ENCODE measurements around the gene HNRNPUL1.

- TF ChIP-seq CTCF (conservative IDR thresholded peaks at IDR 0.05 in 1 of 2, IDR thresholded peaks at IDR 0.05 in 1 of 2; ENCODE audit: extremely low read depth in 1 of 2, insufficient read depth in 1 of 2, low read depth in 1 of 2, low read length in 2 of 2) (no peak), EZH2 (IDR thresholded peaks at IDR 0.05; ENCODE audit: borderline replicate concordance, low read length) (no peak)
Observed at GRCh38 chr19:41296433-41296871, 32.3 kb downstream of the HNRNPUL1 start.
